Lower lobe of right lung (tissue), 2 donors: Measurements from ENCODE around the gene ISLR. TPM values are rescaled to one million over a fixed set of nuclear protein-coding genes. Genes with fewer than 3 reads are reported as not detected.

Experiments
- ATAC-seq, 2 donors: fragments of 200-7000 bp; cut with Tn5 transposase; one replicate each; pipeline ENCODE4 v1.9.1; 2020 to 2022; ENCODE audit warnings: mild to moderate bottlenecking in 2 of 2, moderate library complexity in 2 of 2
- DNase-seq: peaks from one replicate; pipeline ENCODE4 v3.0.0-alpha.2; 2020
- H3K27ac ChIP-seq: fragments of 200-600 bp; one replicate; pipeline ENCODE4 v1.8.0; 2022
- H3K27me3 ChIP-seq: fragments of 200-600 bp; one replicate; pipeline ENCODE4 v1.8.0; 2022; ENCODE audit warnings: low read depth
- H3K36me3 ChIP-seq: fragments of 200-600 bp; one replicate; pipeline ENCODE4 v1.8.0; 2022; ENCODE audit warnings: mild to moderate bottlenecking
- H3K4me1 ChIP-seq: fragments of 200-600 bp; one replicate; pipeline ENCODE4 v1.8.0; 2022
- H3K4me3 ChIP-seq: fragments of 200-600 bp; one replicate; pipeline ENCODE4 v1.8.0; 2022; ENCODE audit warnings: mild to moderate bottlenecking
- H3K9me3 ChIP-seq: fragments of 200-600 bp; one replicate; pipeline ENCODE4 v1.8.0; 2022
- intact Hi-C: fragments of 100-400 bp; cut with DNase I; formaldehyde crosslinking; loops from one replicate; pipeline ENCODE4 v1.11.0; 2022
- long read RNA-seq: library from polyadenylated mRNA; unstranded; transcript quantifications from one replicate; pipeline ENCODE4 v2.0.0, GENCODE V29; 2021
- total RNA-seq: library from RNA; stranded (reverse); fragmentation: NEBNext Ultra II Directional; extraction: Animal tissue kit (Norgen Biotek cat#: 25700); gene quantifications from one replicate; pipeline ENCODE4 v1.2.1, GENCODE V29; 2021
- TF ChIP-seq, protein P1 (sequence below): fragments of 200-600 bp; IDR thresholded peaks from one replicate; pipeline ENCODE4 v1.8.0; 2022; ENCODE audit warnings: antibody characterized with exemption, mild to moderate bottlenecking
- donor health status: DM: no; HTN: yes; CAD: no; lungs with severe emphysema.

The ISLR gene, protein sequence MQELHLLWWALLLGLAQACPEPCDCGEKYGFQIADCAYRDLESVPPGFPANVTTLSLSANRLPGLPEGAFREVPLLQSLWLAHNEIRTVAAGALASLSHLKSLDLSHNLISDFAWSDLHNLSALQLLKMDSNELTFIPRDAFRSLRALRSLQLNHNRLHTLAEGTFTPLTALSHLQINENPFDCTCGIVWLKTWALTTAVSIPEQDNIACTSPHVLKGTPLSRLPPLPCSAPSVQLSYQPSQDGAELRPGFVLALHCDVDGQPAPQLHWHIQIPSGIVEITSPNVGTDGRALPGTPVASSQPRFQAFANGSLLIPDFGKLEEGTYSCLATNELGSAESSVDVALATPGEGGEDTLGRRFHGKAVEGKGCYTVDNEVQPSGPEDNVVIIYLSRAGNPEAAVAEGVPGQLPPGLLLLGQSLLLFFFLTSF
- 24.0 TPM for total RNA-seq
- long read RNA-seq, transcript ISLR-201 (2 exons, 2,371 nt), result major isoform, 21 of 35 reads
- long read RNA-seq, partial matches to known transcripts, result 13 of 35 reads
- long read RNA-seq, other reads (novel, unspliced or antisense), result 0 of 35 reads

DNA sequence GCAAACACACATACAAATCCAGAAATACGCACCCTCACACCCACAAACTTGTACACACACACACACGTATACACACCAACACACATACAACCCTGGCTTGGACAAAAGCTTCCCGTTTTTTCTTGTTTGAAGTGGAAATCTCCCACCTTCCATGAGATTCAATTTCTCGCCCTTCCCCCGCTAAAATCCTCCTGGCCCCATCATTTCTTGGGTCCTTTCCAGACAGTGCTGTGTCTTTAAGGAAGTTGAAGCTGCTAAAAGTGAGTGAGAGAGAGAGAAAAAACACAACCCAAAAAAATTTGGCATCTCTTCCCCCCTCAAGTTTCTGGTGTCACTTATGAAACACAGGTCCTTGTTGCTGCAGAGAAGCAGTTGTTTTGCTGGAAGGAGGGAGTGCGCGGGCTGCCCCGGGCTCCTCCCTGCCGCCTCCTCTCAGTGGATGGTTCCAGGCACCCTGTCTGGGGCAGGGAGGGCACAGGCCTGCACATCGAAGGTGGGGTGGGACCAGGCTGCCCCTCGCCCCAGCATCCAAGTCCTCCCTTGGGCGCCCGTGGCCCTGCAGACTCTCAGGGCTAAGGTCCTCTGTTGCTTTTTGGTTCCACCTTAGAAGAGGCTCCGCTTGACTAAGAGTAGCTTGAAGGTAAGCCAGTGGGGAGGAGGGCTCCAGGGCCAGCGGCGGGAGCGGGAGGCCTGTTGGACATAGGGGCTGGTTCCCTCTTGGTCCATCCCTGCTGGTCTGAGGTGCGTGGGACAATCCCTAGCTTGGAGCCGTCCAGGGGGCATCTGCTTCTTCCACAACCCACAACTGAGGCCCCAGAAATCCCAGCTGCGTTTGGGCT is at the start of gene ISLR:
Gene ISLR (plus strand): TSS at position 331 of the 839 bp plus-strand sequence. CDS start 1,149 bp downstream, outside the sequence.
- Histone ChIP-seq H3K36me3 (no peaks in the 10 kb centered on the region), H3K4me1 (peaks cover 30% of the 10 kb centered on the region), H3K9me3 (no peaks in the 10 kb centered on the region), H3K27me3 (no peaks in the 10 kb centered on the region), H3K27ac (peak within 1 kb of the TSS; percentile 71), H3K4me3 (peak within 1 kb of the TSS; percentile 47)
- DNase-seq (peak; percentile 27), ATAC-seq (peak; percentile 31 to 33)
- intact Hi-C loops, result no loop called here
- TF ChIP-seq, protein P1, sequence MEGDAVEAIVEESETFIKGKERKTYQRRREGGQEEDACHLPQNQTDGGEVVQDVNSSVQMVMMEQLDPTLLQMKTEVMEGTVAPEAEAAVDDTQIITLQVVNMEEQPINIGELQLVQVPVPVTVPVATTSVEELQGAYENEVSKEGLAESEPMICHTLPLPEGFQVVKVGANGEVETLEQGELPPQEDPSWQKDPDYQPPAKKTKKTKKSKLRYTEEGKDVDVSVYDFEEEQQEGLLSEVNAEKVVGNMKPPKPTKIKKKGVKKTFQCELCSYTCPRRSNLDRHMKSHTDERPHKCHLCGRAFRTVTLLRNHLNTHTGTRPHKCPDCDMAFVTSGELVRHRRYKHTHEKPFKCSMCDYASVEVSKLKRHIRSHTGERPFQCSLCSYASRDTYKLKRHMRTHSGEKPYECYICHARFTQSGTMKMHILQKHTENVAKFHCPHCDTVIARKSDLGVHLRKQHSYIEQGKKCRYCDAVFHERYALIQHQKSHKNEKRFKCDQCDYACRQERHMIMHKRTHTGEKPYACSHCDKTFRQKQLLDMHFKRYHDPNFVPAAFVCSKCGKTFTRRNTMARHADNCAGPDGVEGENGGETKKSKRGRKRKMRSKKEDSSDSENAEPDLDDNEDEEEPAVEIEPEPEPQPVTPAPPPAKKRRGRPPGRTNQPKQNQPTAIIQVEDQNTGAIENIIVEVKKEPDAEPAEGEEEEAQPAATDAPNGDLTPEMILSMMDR, result no peak

DNA sequence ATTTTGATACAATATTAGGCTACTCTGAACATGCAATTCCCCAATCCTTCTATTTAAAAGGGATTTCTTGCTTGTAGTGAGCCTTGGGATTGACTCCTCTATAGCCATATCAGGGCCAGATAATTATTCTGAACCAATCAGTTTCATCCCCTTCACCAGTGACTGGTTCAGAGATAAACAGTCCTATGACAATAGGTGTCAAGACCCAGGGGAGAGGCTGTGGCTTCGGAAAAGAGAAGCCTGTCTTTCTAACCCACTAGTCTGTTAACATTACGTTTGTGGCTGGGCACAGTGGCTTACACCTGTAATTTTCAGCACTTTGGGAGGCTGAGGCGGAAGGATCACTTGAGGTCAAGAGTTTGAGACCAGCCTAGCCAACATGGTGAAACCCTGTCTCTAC is 49.3 kb upstream of the ISLR start:
- no peak for DNase-seq
- Histone ChIP-seq H3K9me3 (no peaks in the 10 kb centered on the region), H3K4me3 (no peak overlapping the region), H3K4me1 (peaks cover 20% of the 10 kb centered on the region), H3K36me3 (no peaks in the 10 kb centered on the region), H3K27me3 (peaks cover 59% of the 10 kb centered on the region), H3K27ac (no peak overlapping the region)
- intact Hi-C loops, result no loop called here
- TF ChIP-seq, protein P1, result no peak
- no peak for ATAC-seq

- intact Hi-C loops, result loop anchor here (5.0 kb wide), 1 partner anchor 183 kb away; no protein-coding TSS in a partner anchor
- Histone ChIP-seq H3K27me3 (peaks cover 65% of the 10 kb centered on the region), H3K9me3 (no peaks in the 10 kb centered on the region), H3K4me3 (no peak overlapping the region), H3K27ac (no peak overlapping the region), H3K4me1 (peaks cover 26% of the 10 kb centered on the region), H3K36me3 (no peaks in the 10 kb centered on the region)
- TF ChIP-seq, protein P1, result no peak
- no peak for DNase-seq
- ATAC-seq, result no peak
Observed at GRCh38 chr15:74124759-74125158, 48.8 kb upstream of the ISLR start.

- DNase-seq (peak; percentile 90), ATAC-seq (peak; percentile 93 to 95)
- H3K27ac ChIP-seq, result no peak overlapping the region
- H3K4me1 ChIP-seq, result peaks cover 31% of the 10 kb centered on the region
- H3K9me3 ChIP-seq, result no peaks in the 10 kb centered on the region
- peak overlapping the region; percentile 46 for H3K4me3 ChIP-seq
- intact Hi-C loops, result loop anchor here (5.0 kb wide), 1 partner anchor 180 kb away; no protein-coding TSS in a partner anchor
- TF ChIP-seq, protein P1, result peak; percentile 98
- H3K36me3 ChIP-seq, result no peaks in the 10 kb centered on the region
- peaks cover 79% of the 10 kb centered on the region for H3K27me3 ChIP-seq
Observed at GRCh38 chr15:74127255-74127953, 46.1 kb upstream of the ISLR start.
